Panc1 (cell line): ENCODE results near the gene ZNF273. TPM values are rescaled to one million over a fixed set of nuclear protein-coding genes. Genes with fewer than 3 reads are reported as not detected.

ENCODE experiments used
- ATAC-seq: fragments of 200-7000 bp; cut with Tn5 transposase; 2 replicates; pipeline ENCODE4 v1.9.1; 2020; ENCODE audit warnings: mild to moderate bottlenecking, moderate library complexity
- BruUV-seq: library from RNA; stranded (reverse); fragments of 400-500 nt; replicated peaks from 2 replicates; lab custom pipeline; 2021; lab: Mats Ljungman, UMichigan
- CTCF ChIA-PET: fragments of 300-600 bp; sonication (Branson Sonifier 250); formaldehyde crosslinking; loops from one replicate; lab custom pipeline; 2022; ENCODE audit warnings: antibody characterized with exemption; lab: Charles Lee
- POLR2A ChIA-PET: fragments of 300-600 bp; sonication (Branson Sonifier 250); formaldehyde crosslinking; loops from one replicate; lab custom pipeline; 2022; ENCODE audit warnings: antibody characterized with exemption; lab: Charles Lee
- DNase-seq: peaks from one replicate; pipeline ENCODE4 v3.0.0-alpha.2; 2010; ENCODE audit warnings: low read depth, low spot score
- H3K27ac ChIP-seq: 2 replicates; pipeline ENCODE4 v1.5.1; 2011; ENCODE audit warnings: mild to moderate bottlenecking, low read length, inconsistent platforms
- H3K27me3 ChIP-seq: fragments of 200-500 bp; sonication (Bioruptor generic); 2 replicates; pipeline ENCODE4 v1.6.0; 2014; ENCODE audit warnings: low read length, inconsistent platforms; ENCODE audit not compliant: control insufficient read depth, insufficient read depth
- H3K36me3 ChIP-seq: fragments of 200-500 bp; sonication (Bioruptor generic); 2 replicates; pipeline ENCODE4 v1.5.1; 2014; ENCODE audit warnings: inconsistent platforms, mild to moderate bottlenecking, low read length, moderate library complexity; ENCODE audit not compliant: control insufficient read depth, insufficient read depth
- H3K4me1 ChIP-seq: 2 replicates; pipeline ENCODE4 v1.5.1; 2011; ENCODE audit warnings: inconsistent platforms, mild to moderate bottlenecking, low read length, moderate library complexity; ENCODE audit not compliant: control insufficient read depth, insufficient read depth
- H3K4me3 ChIP-seq, 2 experiments: 2 replicates each; pipeline ENCODE4 v1.5.1; 2011 to 2012; ENCODE audit warnings: low read depth in 2 of 2, low read length in 2 of 2, mild to moderate bottlenecking in 2 of 2, inconsistent platforms in 1 of 2, moderate library complexity in 1 of 2
- H3K9me3 ChIP-seq: fragments of 200-500 bp; sonication (Bioruptor generic); 2 replicates; pipeline ENCODE4 v1.5.1; 2014; ENCODE audit warnings: low read depth, mild to moderate bottlenecking, inconsistent platforms, low read length, moderate library complexity; ENCODE audit not compliant: control insufficient read depth, insufficient read depth
- CTCF ChIP-seq: fragments of 450-650 bp; IDR thresholded peaks from 2 replicates; pipeline ENCODE4 v1.5.1; 2017; ENCODE audit warnings: mild to moderate bottlenecking
- POLR2AphosphoS5 ChIP-seq: IDR thresholded peaks from 2 replicates; pipeline ENCODE4 v1.6.1; 2012; ENCODE audit warnings: mild to moderate bottlenecking, low read depth, low read length, moderate library complexity
- REST ChIP-seq, 2 experiments: IDR thresholded peaks; 2 replicates each; pipeline ENCODE4 v1.6.1; 2011 to 2012; ENCODE audit warnings: low read depth in 2 of 2, control low read depth in 1 of 2, low read length in 1 of 2, mild to moderate bottlenecking in 1 of 2, moderate library complexity in 1 of 2; ENCODE audit not compliant: insufficient read depth in 1 of 2
- SIN3A ChIP-seq: IDR thresholded peaks from 2 replicates; pipeline ENCODE4 v1.6.1; 2012; ENCODE audit warnings: low read depth, mild to moderate bottlenecking, low read length, moderate library complexity, borderline replicate concordance; ENCODE audit not compliant: insufficient read depth
- TCF7L2 ChIP-seq: IDR thresholded peaks from 2 replicates; pipeline ENCODE4 v1.6.1; 2011; ENCODE audit warnings: mild to moderate bottlenecking, low read depth, low read length, inconsistent platforms
- in situ Hi-C: cut with HindIII; loops from 2 replicates; pipeline ENCODE4 v1.10.0; 2016; ENCODE audit warnings: low sequenced_read_pairs, low pct_unique_long_range_greater_than_20kb
- intact Hi-C: fragments of 100-400 bp; cut with micrococcal nuclease; formaldehyde crosslinking; loops from one replicate; pipeline ENCODE4 v1.10.0; 2022; ENCODE audit not compliant: unreplicated experiment
- total RNA-seq: library from RNA; stranded (reverse); gene quantifications from one replicate; pipeline ENCODE4 v1.2.1, GENCODE V29; 2021; ENCODE audit not compliant: unreplicated experiment

The ZNF273 gene
- total RNA-seq, 1 experiment from 2014 or later, result 6.4 TPM

- intact Hi-C loops (no loop called here), in situ Hi-C loops (no loop called here)
- BruUV-seq, result no TSS peak
- DNase-seq (no peak), ATAC-seq (no peak)
- ChIA-PET POLR2A (no interaction called here), CTCF (no interaction called here)
- TF ChIP-seq CTCF (no peak), POLR2AphosphoS5 (no peak), SIN3A (no peak), REST (IDR thresholded peaks at IDR 0.05; ENCODE audit: insufficient read depth in 1 of 2, low read depth in 2 of 2, low read length in 1 of 2) (no peak), TCF7L2 (no peak)
- Histone ChIP-seq H3K4me3 (no peak overlapping the region), H3K27ac (no peak overlapping the region), H3K36me3 (no peaks in the 10 kb centered on the region), H3K27me3 (no peaks in the 10 kb centered on the region), H3K4me1 (no peaks in the 10 kb centered on the region), H3K9me3 (no peaks in the 10 kb centered on the region)
Measured at GRCh38 chr7:64863969-64864368, 39.1 kb upstream of the ZNF273 start.

- no peaks in the 10 kb centered on the region for H3K9me3 ChIP-seq
Measured at GRCh38 chr7:64867863-64868440, 35.1 kb upstream of the ZNF273 start.

More at GRCh38 chr7:64867863-64868440, 35.1 kb upstream of the ZNF273 start:
- in situ Hi-C loops (no loop called here), intact Hi-C loops (no loop called here)
- DNase-seq (no peak), ATAC-seq (no peak)
- Histone ChIP-seq H3K4me3 (no peak overlapping the region), H3K36me3 (no peaks in the 10 kb centered on the region), H3K27me3 (no peaks in the 10 kb centered on the region), H3K27ac (no peak overlapping the region), H3K4me1 (no peaks in the 10 kb centered on the region)
- ChIA-PET POLR2A (no interaction called here), CTCF (no interaction called here)
- no peak for TF ChIP-seq POLR2AphosphoS5
- no peak for TF ChIP-seq REST (IDR thresholded peaks at IDR 0.05; ENCODE audit: insufficient read depth in 1 of 2, low read depth in 2 of 2, low read length in 1 of 2)
- no peak for TF ChIP-seq TCF7L2
- TF ChIP-seq CTCF, result no peak
- TF ChIP-seq SIN3A, result no peak
- no TSS peak for BruUV-seq
